Keratinocyte (primary cell): ENCODE measurements around the gene CCDC63. TPM values are rescaled to one million over a fixed set of nuclear protein-coding genes. Genes with fewer than 3 reads are reported as not detected.

Experiments
- DNase-seq: peaks from one replicate; pipeline ENCODE4 v3.0.0-alpha.2; 2011; ENCODE audit warnings: low read depth, missing footprints, low spot score
- FAIRE-seq: peaks from 2 replicates; lab custom pipeline; 2011; peaks lifted over from hg19 to GRCh38; lab: Jason Lieb, UNC
- H2AFZ ChIP-seq: 2 replicates; pipeline ENCODE4 v1.6.0; 2012; ENCODE audit warnings: low read length, control low read depth, inconsistent platforms; ENCODE audit not compliant: control insufficient read depth
- H3K27ac ChIP-seq: 2 replicates; pipeline ENCODE4 v1.5.1; 2011; ENCODE audit warnings: low read length; ENCODE audit not compliant: control insufficient read depth, insufficient read depth
- H3K27me3 ChIP-seq: 3 replicates; pipeline ENCODE4 v1.6.0; 2011; ENCODE audit warnings: low read length; ENCODE audit not compliant: control insufficient read depth, insufficient read depth; ENCODE audit errors: extremely low read depth
- H3K36me3 ChIP-seq, 2 experiments: 2 replicates in 1 of 2; 3 replicates in 1 of 2; pipeline ENCODE4 v1.5.1; 2011; ENCODE audit warnings: low read length in 2 of 2, mild to moderate bottlenecking in 1 of 2; ENCODE audit not compliant: control insufficient read depth in 2 of 2, insufficient read depth in 2 of 2; ENCODE audit errors: extremely low read depth in 1 of 2
- H3K4me1 ChIP-seq: 3 replicates; pipeline ENCODE4 v1.5.1; 2011; ENCODE audit warnings: low read length; ENCODE audit not compliant: control insufficient read depth, insufficient read depth; ENCODE audit errors: extremely low read depth
- H3K4me2 ChIP-seq: 3 replicates; pipeline ENCODE4 v1.6.0; 2011; ENCODE audit warnings: low read depth, low read length; ENCODE audit not compliant: control insufficient read depth, insufficient read depth; ENCODE audit errors: extremely low read depth
- H3K4me3 ChIP-seq, 3 experiments: fragments of 200-600 bp in 1 of 3; sonication (generic) in 1 of 3; 2 replicates in 2 of 3; 3 replicates in 1 of 3; pipeline ENCODE4 v1.5.1; 2011 to 2016; ENCODE audit warnings: low read length in 3 of 3, mild to moderate bottlenecking in 3 of 3, control low read depth in 2 of 3, inconsistent platforms in 1 of 3, low read depth in 1 of 3, mixed read lengths in 1 of 3, mixed run types in 1 of 3, moderate library complexity in 1 of 3; ENCODE audit not compliant: control insufficient read depth in 2 of 3, insufficient read depth in 2 of 3; ENCODE audit errors: extremely low read depth in 1 of 3
- H3K79me2 ChIP-seq: 2 replicates; pipeline ENCODE4 v1.6.0; 2012; ENCODE audit warnings: low read length; ENCODE audit not compliant: control insufficient read depth, insufficient read depth
- H3K9ac ChIP-seq: 3 replicates; pipeline ENCODE4 v1.6.0; 2011; ENCODE audit warnings: low read length; ENCODE audit not compliant: control insufficient read depth, insufficient read depth; ENCODE audit errors: extremely low read depth
- H3K9me1 ChIP-seq: 3 replicates; pipeline ENCODE4 v1.6.0; 2011; ENCODE audit warnings: low read length; ENCODE audit not compliant: control insufficient read depth, insufficient read depth; ENCODE audit errors: extremely low read depth
- H3K9me3 ChIP-seq: 2 replicates; pipeline ENCODE4 v1.5.1; 2012; ENCODE audit warnings: low read depth, low read length; ENCODE audit not compliant: control insufficient read depth
- H4K20me1 ChIP-seq: 3 replicates; pipeline ENCODE4 v1.6.0; 2011; ENCODE audit warnings: low read length; ENCODE audit not compliant: control insufficient read depth, insufficient read depth; ENCODE audit errors: extremely low read depth
- CTCF ChIP-seq, 3 experiments: IDR thresholded peaks in 1 of 3; conservative IDR thresholded peaks in 1 of 3; optimal IDR thresholded peaks in 1 of 3; 2 replicates in 2 of 3; 3 replicates in 1 of 3; pipeline versions ENCODE3 to v1.5.1; 2011; ENCODE audit warnings: low read length in 3 of 3, mild to moderate bottlenecking in 3 of 3, moderate library complexity in 2 of 3, control low read depth in 1 of 3, inconsistent platforms in 1 of 3; ENCODE audit not compliant: insufficient read depth in 2 of 3; ENCODE audit errors: extremely low read depth in 1 of 3
- EZH2 ChIP-seq: IDR thresholded peaks from one replicate; pipeline ENCODE4 v1.6.1; 2012; ENCODE audit warnings: inconsistent platforms, mild to moderate bottlenecking, low read length, moderate library complexity
- dilution Hi-C: fragments of 300-500 bp; cut with MboI; formaldehyde crosslinking; loops from one replicate; pipeline ENCODE4 v1.7.0; 2020; ENCODE audit warnings: low sequenced_read_pairs; ENCODE audit not compliant: extremely low pct_ligation_motif_present
- polyA plus RNA-seq, 5 experiments: library from polyadenylated mRNA; depleted of rRNA in 3 of 5; stranded (reverse) in 3 of 5; stranded (forward) in 1 of 5; unstranded in 1 of 5; fragments of >200 nt; gene quantifications; 1 replicate in 1 of 5; 2 replicates in 3 of 5; 3 replicates in 1 of 5; pipeline versions ENCODE4 v1.2.1 to v1.2.3, GENCODE V29; 2011 to 2012; ENCODE audit warnings: missing spikeins in 2 of 5, low read depth in 1 of 5, low replicate concordance in 1 of 5

CCDC63 gene
- polyA plus RNA-seq, 1 donor (not counting 4 experiments of a cell fraction or from before 2014, with no cell fraction given): not detected

GRCh38 chr12:110923192-110923591 is 76.4 kb downstream of the CCDC63 start:
- H3K27me3 ChIP-seq: no peaks in the 10 kb centered on the region
- dilution Hi-C loops: no loop called here
- no peak for FAIRE-seq

GRCh38 chr12:110923692-110924334 is 77.0 kb downstream of the CCDC63 start:
- dilution Hi-C loops: no loop called here

More at GRCh38 chr12:110923192-110923591, 76.4 kb downstream of the CCDC63 start:
- no peak overlapping the region for H3K9ac ChIP-seq
- TF ChIP-seq CTCF (optimal IDR thresholded peaks at IDR 0.05 in 1 of 3, IDR thresholded peaks at IDR 0.05 in 1 of 3, conservative IDR thresholded peaks at IDR 0.05 in 1 of 3; ENCODE audit: extremely low read depth in 1 of 3, insufficient read depth in 2 of 3, low read length in 3 of 3) (no peak), EZH2 (no peak)
- no peak for DNase-seq
- no peaks in the 10 kb centered on the region for H4K20me1 ChIP-seq
- H3K79me2 ChIP-seq: no peaks in the 10 kb centered on the region
- no peaks in the 10 kb centered on the region for H3K36me3 ChIP-seq
- H2AFZ ChIP-seq: no peak overlapping the region
- no peaks in the 10 kb centered on the region for H3K9me3 ChIP-seq
- no peak overlapping the region for H3K4me2 ChIP-seq
- no peak overlapping the region for H3K4me3 ChIP-seq
- H3K9me1 ChIP-seq: no peaks in the 10 kb centered on the region
- peaks cover 11% of the 10 kb centered on the region for H3K4me1 ChIP-seq
- H3K27ac ChIP-seq: no peak overlapping the region

More at GRCh38 chr12:110923692-110924334, 77.0 kb downstream of the CCDC63 start:
- no peak overlapping the region for H3K9ac ChIP-seq
- no peaks in the 10 kb centered on the region for H3K9me1 ChIP-seq
- H3K9me3 ChIP-seq: no peaks in the 10 kb centered on the region
- no peak overlapping the region for H3K4me2 ChIP-seq
- no peaks in the 10 kb centered on the region for H3K79me2 ChIP-seq
- no peaks in the 10 kb centered on the region for H3K36me3 ChIP-seq
- no peaks in the 10 kb centered on the region for H4K20me1 ChIP-seq
- H3K27ac ChIP-seq: no peak overlapping the region
- peaks cover 8% of the 10 kb centered on the region for H3K4me1 ChIP-seq
- FAIRE-seq (no peak), DNase-seq (no peak)
- H3K27me3 ChIP-seq: no peaks in the 10 kb centered on the region
- no peak overlapping the region for H2AFZ ChIP-seq
- H3K4me3 ChIP-seq: no peak overlapping the region
- TF ChIP-seq CTCF (optimal IDR thresholded peaks at IDR 0.05 in 1 of 3, IDR thresholded peaks at IDR 0.05 in 1 of 3, conservative IDR thresholded peaks at IDR 0.05 in 1 of 3; ENCODE audit: extremely low read depth in 1 of 3, insufficient read depth in 2 of 3, low read length in 3 of 3) (no peak), EZH2 (no peak)
